Astrocyte of the hippocampus (primary cell): ENCODE results near the gene EXT2.

Experiments used
- DNase-seq: peaks from one replicate; pipeline ENCODE4 v3.0.0; 2011; ENCODE audit warnings: low read depth, low spot score

The EXT2 gene

GRCh38 chr11:44267006-44267749, 171.7 kb downstream of the EXT2 start:
- DNase-seq = no peak

- DNase-seq = no peak
Observed at GRCh38 chr11:44267750-44268613, 172.5 kb downstream of the EXT2 start.

GRCh38 chr11:44268614-44269080, 173.2 kb downstream of the EXT2 start:
- DNase-seq = no peak

- no peak for DNase-seq
Observed at GRCh38 chr11:44269369-44270351, 174.2 kb downstream of the EXT2 start.

GRCh38 chr11:44270403-44271273, 175.2 kb downstream of the EXT2 start:
- DNase-seq = no peak

GRCh38 chr11:44271286-44271685, 175.8 kb downstream of the EXT2 start:
- no peak for DNase-seq

GRCh38 chr11:44274404-44274803, 178.9 kb downstream of the EXT2 start:
- no peak for DNase-seq

GRCh38 chr11:44275241-44275640, 179.8 kb downstream of the EXT2 start:
- no peak for DNase-seq

- DNase-seq = no peak
Observed at GRCh38 chr11:44275961-44276550, 180.6 kb downstream of the EXT2 start.

- no peak for DNase-seq
Observed at GRCh38 chr11:44277196-44278090, 182.0 kb downstream of the EXT2 start.

- DNase-seq = no peak
Observed at GRCh38 chr11:44279483-44279882, 184.0 kb downstream of the EXT2 start.

- no peak for DNase-seq
Observed at GRCh38 chr11:44280257-44280656, 184.8 kb downstream of the EXT2 start.

- no peak for DNase-seq
Observed at GRCh38 chr11:44281151-44281550, 185.7 kb downstream of the EXT2 start.

GRCh38 chr11:44282620-44283019, 187.1 kb downstream of the EXT2 start:
- no peak for DNase-seq

- DNase-seq = no peak
Observed at GRCh38 chr11:44285756-44286155, 190.3 kb downstream of the EXT2 start.

GRCh38 chr11:44286268-44286880, 190.9 kb downstream of the EXT2 start:
- peak; percentile 60 for DNase-seq

GRCh38 chr11:44286911-44287310, 191.4 kb downstream of the EXT2 start:
- no peak for DNase-seq

GRCh38 chr11:44288133-44288526, 192.7 kb downstream of the EXT2 start:
- no peak for DNase-seq

GRCh38 chr11:44290208-44290607, 194.7 kb downstream of the EXT2 start:
- DNase-seq = peak; percentile 69
